K562 (cell line): ENCODE measurements around the gene MFF.

ENCODE experiments used
- BHLHE40 ChIP-seq: IDR thresholded peaks from 2 replicates; pipeline ENCODE4 v1.6.1; 2011; ENCODE audit warnings: low read length, improper control_type of control experiment
- HDAC6 ChIP-seq: IDR thresholded peaks from 2 replicates; pipeline ENCODE4 v1.6.1; 2012; ENCODE audit warnings: low read depth, mild to moderate bottlenecking, control low read depth, inconsistent platforms, low read length, moderate library complexity
- POLR2A ChIP-seq: fragments of 450-650 bp; conservative IDR thresholded peaks from 2 replicates; pipeline ENCODE4 v1.6.1; 2016
- SIX5 ChIP-seq, 2 experiments: IDR thresholded peaks; 2 replicates each; pipeline ENCODE4 v1.6.1; 2011; ENCODE audit warnings: low read length in 2 of 2, borderline replicate concordance in 1 of 2, low read depth in 1 of 2, mild to moderate bottlenecking in 1 of 2, moderate library complexity in 1 of 2; ENCODE audit not compliant: insufficient read depth in 1 of 2
- ZC3H4 ChIP-seq: sonication (generic); formaldehyde crosslinking; IDR thresholded peaks from 2 replicates; pipeline ENCODE4 v1.9.0; 2021; ENCODE audit warnings: missing genetic modification reagents, borderline replicate concordance
- TF ChIP-seq, protein P1 (sequence below), 3 experiments: IDR thresholded peaks in 2 of 3; conservative IDR thresholded peaks in 1 of 3; 2 replicates each; pipeline ENCODE4 v1.5.1; 2011 to 2012; ENCODE audit warnings: low read length in 3 of 3, mild to moderate bottlenecking in 3 of 3, control low read depth in 2 of 3, improper control_type of control experiment in 1 of 3, inconsistent platforms in 1 of 3, low read depth in 1 of 3, mixed read lengths in 1 of 3, moderate library complexity in 1 of 3; ENCODE audit not compliant: insufficient read depth in 2 of 3
- TF ChIP-seq, protein P2 (sequence below): fragments of 150-350 bp; conservative IDR thresholded peaks from 2 replicates; pipeline ENCODE4 v1.6.1; 2014; ENCODE audit warnings: low read length

DNA sequence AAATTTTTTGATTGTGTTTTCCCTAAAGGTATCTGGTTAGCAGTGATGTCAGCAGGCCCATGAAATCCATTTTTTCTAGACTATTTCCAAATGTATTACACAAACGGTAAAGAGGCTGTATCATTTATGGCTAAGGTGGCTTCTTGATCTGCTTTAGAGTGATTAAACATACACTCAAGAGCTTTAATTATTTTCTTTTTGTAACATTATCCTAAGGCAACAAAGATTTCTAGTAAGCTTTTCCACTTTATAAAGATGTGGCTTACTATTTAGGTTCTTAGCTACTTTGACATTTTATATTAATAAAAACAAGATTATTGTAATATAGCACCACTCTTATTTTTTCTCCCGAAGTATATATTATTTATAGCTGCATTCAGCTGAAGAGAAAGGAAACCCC, 16.5 kb downstream of the MFF start:
- no peak for TF ChIP-seq SIX5 (IDR thresholded peaks at IDR 0.05; ENCODE audit: borderline replicate concordance in 1 of 2, insufficient read depth in 1 of 2, low read depth in 1 of 2, low read length in 2 of 2)
- TF ChIP-seq, protein P1, sequence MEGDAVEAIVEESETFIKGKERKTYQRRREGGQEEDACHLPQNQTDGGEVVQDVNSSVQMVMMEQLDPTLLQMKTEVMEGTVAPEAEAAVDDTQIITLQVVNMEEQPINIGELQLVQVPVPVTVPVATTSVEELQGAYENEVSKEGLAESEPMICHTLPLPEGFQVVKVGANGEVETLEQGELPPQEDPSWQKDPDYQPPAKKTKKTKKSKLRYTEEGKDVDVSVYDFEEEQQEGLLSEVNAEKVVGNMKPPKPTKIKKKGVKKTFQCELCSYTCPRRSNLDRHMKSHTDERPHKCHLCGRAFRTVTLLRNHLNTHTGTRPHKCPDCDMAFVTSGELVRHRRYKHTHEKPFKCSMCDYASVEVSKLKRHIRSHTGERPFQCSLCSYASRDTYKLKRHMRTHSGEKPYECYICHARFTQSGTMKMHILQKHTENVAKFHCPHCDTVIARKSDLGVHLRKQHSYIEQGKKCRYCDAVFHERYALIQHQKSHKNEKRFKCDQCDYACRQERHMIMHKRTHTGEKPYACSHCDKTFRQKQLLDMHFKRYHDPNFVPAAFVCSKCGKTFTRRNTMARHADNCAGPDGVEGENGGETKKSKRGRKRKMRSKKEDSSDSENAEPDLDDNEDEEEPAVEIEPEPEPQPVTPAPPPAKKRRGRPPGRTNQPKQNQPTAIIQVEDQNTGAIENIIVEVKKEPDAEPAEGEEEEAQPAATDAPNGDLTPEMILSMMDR (IDR thresholded peaks at IDR 0.05 in 2 of 3, conservative IDR thresholded peaks at IDR 0.05 in 1 of 3; ENCODE audit: insufficient read depth in 2 of 3, low read depth in 1 of 3, low read length in 3 of 3): no peak
- no peak for TF ChIP-seq HDAC6
- TF ChIP-seq ZC3H4: no peak
- TF ChIP-seq POLR2A: no peak
- no peak for TF ChIP-seq BHLHE40
- TF ChIP-seq, protein P2, sequence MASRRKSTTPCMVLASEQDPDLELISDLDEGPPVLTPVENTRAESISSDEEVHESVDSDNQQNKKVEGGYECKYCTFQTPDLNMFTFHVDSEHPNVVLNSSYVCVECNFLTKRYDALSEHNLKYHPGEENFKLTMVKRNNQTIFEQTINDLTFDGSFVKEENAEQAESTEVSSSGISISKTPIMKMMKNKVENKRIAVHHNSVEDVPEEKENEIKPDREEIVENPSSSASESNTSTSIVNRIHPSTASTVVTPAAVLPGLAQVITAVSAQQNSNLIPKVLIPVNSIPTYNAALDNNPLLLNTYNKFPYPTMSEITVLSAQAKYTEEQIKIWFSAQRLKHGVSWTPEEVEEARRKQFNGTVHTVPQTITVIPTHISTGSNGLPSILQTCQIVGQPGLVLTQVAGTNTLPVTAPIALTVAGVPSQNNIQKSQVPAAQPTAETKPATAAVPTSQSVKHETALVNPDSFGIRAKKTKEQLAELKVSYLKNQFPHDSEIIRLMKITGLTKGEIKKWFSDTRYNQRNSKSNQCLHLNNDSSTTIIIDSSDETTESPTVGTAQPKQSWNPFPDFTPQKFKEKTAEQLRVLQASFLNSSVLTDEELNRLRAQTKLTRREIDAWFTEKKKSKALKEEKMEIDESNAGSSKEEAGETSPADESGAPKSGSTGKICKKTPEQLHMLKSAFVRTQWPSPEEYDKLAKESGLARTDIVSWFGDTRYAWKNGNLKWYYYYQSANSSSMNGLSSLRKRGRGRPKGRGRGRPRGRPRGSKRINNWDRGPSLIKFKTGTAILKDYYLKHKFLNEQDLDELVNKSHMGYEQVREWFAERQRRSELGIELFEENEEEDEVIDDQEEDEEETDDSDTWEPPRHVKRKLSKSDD: no peak
